Fibroblast of peridontal ligament (primary cell): Measurements from ENCODE around the gene MROH7.
A peak's percentile ranks its signal among the peaks of the same experiment; 100 is the strongest.

Source experiments
- DNase-seq: peaks from one replicate; pipeline ENCODE4 v3.0.0-alpha.2; 2010; ENCODE audit errors: extremely low read depth

Gene MROH7

GRCh38 chr1:54651608-54652007 lies 10.0 kb downstream of the MROH7 start:
- no peak for DNase-seq

- no peak for DNase-seq
Measured at GRCh38 chr1:54652168-54652567, 10.6 kb downstream of the MROH7 start.

GRCh38 chr1:54653036-54653435 lies 11.4 kb downstream of the MROH7 start:
- no peak for DNase-seq

GRCh38 chr1:54658164-54658913 lies 16.8 kb downstream of the MROH7 start:
- no peak for DNase-seq

- DNase-seq, result no peak
Measured at GRCh38 chr1:54663725-54664124, 22.1 kb downstream of the MROH7 start.

- no peak for DNase-seq
Measured at GRCh38 chr1:54664364-54664763, 22.8 kb downstream of the MROH7 start.

GRCh38 chr1:54665852-54666251 lies 24.3 kb downstream of the MROH7 start:
- DNase-seq, result no peak

GRCh38 chr1:54666333-54666732 lies 24.7 kb downstream of the MROH7 start:
- DNase-seq, result no peak

GRCh38 chr1:54667797-54668196 lies 26.2 kb downstream of the MROH7 start:
- DNase-seq, result no peak

GRCh38 chr1:54668567-54668966 lies 27.0 kb downstream of the MROH7 start:
- no peak for DNase-seq

GRCh38 chr1:54671985-54672608 lies 30.5 kb downstream of the MROH7 start:
- DNase-seq, result peak; percentile 50

GRCh38 chr1:54678776-54679643 lies 37.4 kb downstream of the MROH7 start:
- DNase-seq, result no peak

- no peak for DNase-seq
Measured at GRCh38 chr1:54679706-54680105, 38.1 kb downstream of the MROH7 start.

GRCh38 chr1:54680387-54680786 lies 38.8 kb downstream of the MROH7 start:
- DNase-seq, result no peak

- DNase-seq, result peak; percentile 5
Measured at GRCh38 chr1:54681358-54681757, 39.8 kb downstream of the MROH7 start.

- no peak for DNase-seq
Measured at GRCh38 chr1:54683453-54683852, 41.9 kb downstream of the MROH7 start.

GRCh38 chr1:54685335-54685905 lies 43.8 kb downstream of the MROH7 start:
- DNase-seq, result no peak

- DNase-seq, result no peak
Measured at GRCh38 chr1:54686155-54686554, 44.6 kb downstream of the MROH7 start.

GRCh38 chr1:54694771-54695170 lies 53.2 kb downstream of the MROH7 start:
- no peak for DNase-seq

- no peak for DNase-seq
Measured at GRCh38 chr1:54695221-54695620, 53.6 kb downstream of the MROH7 start.

- no peak for DNase-seq
Measured at GRCh38 chr1:54695764-54696163, 54.2 kb downstream of the MROH7 start.

- no peak for DNase-seq
Measured at GRCh38 chr1:54696262-54696661, 54.7 kb downstream of the MROH7 start.
